Measurements from ENCODE around the gene HLTF. TPM values are rescaled to one million over a fixed set of nuclear protein-coding genes. Genes with fewer than 3 reads are reported as not detected.
"Not testable (repeated sequence)": the region's sequence is repeated elsewhere in the genome, so short reads cannot be mapped to it uniquely, and the experiment has no call there.

HLTF gene
- total and polyA plus RNA-seq, 2 experiments from 2014 or later = 89.5 to 146 TPM

DNA sequence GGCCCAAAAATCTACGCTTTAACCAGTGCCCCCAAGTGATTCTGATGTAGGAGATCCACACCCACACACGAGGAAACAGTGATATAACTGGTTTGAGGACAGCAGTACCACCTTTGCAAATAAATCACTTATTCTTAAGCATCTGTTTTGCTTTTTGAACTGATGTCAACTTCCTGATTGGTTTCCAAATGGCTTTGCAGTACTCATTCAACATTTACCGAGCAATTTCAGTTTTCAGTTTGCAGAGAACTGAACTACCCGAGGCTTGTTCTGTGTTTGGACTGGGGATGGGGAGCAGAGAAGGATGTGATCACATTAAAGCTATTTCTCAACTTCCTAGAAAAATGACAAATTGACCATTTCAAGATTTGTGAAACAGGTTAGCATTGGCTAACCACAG is 96.1 kb downstream of the HLTF start:
- Histone ChIP-seq H3K27ac (ENCODE audit: low read depth) (no peak overlapping the region), H3K27me3 (ENCODE audit: insufficient read depth) (peaks cover 6% of the 10 kb centered on the region; the same call in 1 of the 2 replicates), H4K20me1 (replicated peaks; ENCODE audit: insufficient read depth) (no peaks in the 10 kb centered on the region), H3K4me1 (ENCODE audit: insufficient read depth) (peaks cover 24% of the 10 kb centered on the region; the same call in 1 of the 2 replicates), H2AFZ (no peak overlapping the region), H3K9me2 (ENCODE audit: insufficient read depth) (no peaks in the 10 kb centered on the region), H3K79me2 (replicated peaks; ENCODE audit: insufficient read depth) (peaks cover 8% of the 10 kb centered on the region; the same call in 1 of the 2 replicates), H3F3A (replicated peaks; ENCODE audit: low read depth) (no peaks in the 10 kb centered on the region), H3K36me3 (ENCODE audit: insufficient read depth) (no peaks in the 10 kb centered on the region), H3K4me3 (peak overlapping the region; percentile 81; the same call in 1 of the 2 replicates), H3K4me2 (no peak overlapping the region)
- ATAC-seq (no peak), DNase-seq (ENCODE audit: low spot score) (no peak)
- Mint-ChIP-seq H3K4me3 (peak overlapping the region; percentile 74), H3K27me3 (ENCODE audit: insufficient read depth, low read depth, poor library complexity) (peaks cover 14% of the 10 kb centered on the region), H3K9me3 (peaks cover 3% of the 10 kb centered on the region; the same call in 2 of the 3 replicates), H3K36me3 (ENCODE audit: low read depth) (peaks cover 11% of the 10 kb centered on the region; the same call in 1 of the 3 replicates), H3K27ac (no peak overlapping the region), H3K4me1 (peaks cover 32% of the 10 kb centered on the region)
- TF ChIP-seq POLR2AphosphoS5 (IDR thresholded peaks at IDR 0.05; ENCODE audit: low read depth) = no peak
- TF ChIP-seq ETS1 (IDR thresholded peaks at IDR 0.05) = no peak
- TF ChIP-seq, protein P1, sequence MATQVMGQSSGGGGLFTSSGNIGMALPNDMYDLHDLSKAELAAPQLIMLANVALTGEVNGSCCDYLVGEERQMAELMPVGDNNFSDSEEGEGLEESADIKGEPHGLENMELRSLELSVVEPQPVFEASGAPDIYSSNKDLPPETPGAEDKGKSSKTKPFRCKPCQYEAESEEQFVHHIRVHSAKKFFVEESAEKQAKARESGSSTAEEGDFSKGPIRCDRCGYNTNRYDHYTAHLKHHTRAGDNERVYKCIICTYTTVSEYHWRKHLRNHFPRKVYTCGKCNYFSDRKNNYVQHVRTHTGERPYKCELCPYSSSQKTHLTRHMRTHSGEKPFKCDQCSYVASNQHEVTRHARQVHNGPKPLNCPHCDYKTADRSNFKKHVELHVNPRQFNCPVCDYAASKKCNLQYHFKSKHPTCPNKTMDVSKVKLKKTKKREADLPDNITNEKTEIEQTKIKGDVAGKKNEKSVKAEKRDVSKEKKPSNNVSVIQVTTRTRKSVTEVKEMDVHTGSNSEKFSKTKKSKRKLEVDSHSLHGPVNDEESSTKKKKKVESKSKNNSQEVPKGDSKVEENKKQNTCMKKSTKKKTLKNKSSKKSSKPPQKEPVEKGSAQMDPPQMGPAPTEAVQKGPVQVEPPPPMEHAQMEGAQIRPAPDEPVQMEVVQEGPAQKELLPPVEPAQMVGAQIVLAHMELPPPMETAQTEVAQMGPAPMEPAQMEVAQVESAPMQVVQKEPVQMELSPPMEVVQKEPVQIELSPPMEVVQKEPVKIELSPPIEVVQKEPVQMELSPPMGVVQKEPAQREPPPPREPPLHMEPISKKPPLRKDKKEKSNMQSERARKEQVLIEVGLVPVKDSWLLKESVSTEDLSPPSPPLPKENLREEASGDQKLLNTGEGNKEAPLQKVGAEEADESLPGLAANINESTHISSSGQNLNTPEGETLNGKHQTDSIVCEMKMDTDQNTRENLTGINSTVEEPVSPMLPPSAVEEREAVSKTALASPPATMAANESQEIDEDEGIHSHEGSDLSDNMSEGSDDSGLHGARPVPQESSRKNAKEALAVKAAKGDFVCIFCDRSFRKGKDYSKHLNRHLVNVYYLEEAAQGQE (IDR thresholded peaks at IDR 0.05; ENCODE audit: unreplicated experiment) = no peak
- no peak for TF ChIP-seq EZH2 (IDR thresholded peaks at IDR 0.05; ENCODE audit: low read depth, unreplicated experiment)
- TF ChIP-seq STAT1 (IDR thresholded peaks at IDR 0.05; ENCODE audit: unreplicated experiment) = no peak

- not testable (repeated sequence) for H2AFZ ChIP-seq; H3K27me3 Mint-ChIP-seq (ENCODE audit: insufficient read depth, low read depth, poor library complexity); H3K4me3 Mint-ChIP-seq; H3K36me3 Mint-ChIP-seq (ENCODE audit: low read depth); H3K27ac ChIP-seq (ENCODE audit: low read depth); H3K27ac Mint-ChIP-seq; DNase-seq (ENCODE audit: low spot score); H3K4me2 ChIP-seq; H4K20me1 ChIP-seq (replicated peaks; ENCODE audit: insufficient read depth); H3K79me2 ChIP-seq (replicated peaks; ENCODE audit: insufficient read depth); H3K36me3 ChIP-seq (ENCODE audit: insufficient read depth); H3K27me3 ChIP-seq (ENCODE audit: insufficient read depth); H3K4me3 ChIP-seq; ATAC-seq; H3F3A ChIP-seq (replicated peaks; ENCODE audit: low read depth); H3K9me2 ChIP-seq (ENCODE audit: insufficient read depth); H3K9me3 Mint-ChIP-seq
- peaks cover 16% of the 10 kb centered on the region; the same call in 1 of the 2 replicates for H3K4me1 ChIP-seq (ENCODE audit: insufficient read depth)
- H3K4me1 Mint-ChIP-seq = peaks cover 24% of the 10 kb centered on the region
Observed at GRCh38 chr3:148987551-148987950, 98.8 kb downstream of the HLTF start.

DNA sequence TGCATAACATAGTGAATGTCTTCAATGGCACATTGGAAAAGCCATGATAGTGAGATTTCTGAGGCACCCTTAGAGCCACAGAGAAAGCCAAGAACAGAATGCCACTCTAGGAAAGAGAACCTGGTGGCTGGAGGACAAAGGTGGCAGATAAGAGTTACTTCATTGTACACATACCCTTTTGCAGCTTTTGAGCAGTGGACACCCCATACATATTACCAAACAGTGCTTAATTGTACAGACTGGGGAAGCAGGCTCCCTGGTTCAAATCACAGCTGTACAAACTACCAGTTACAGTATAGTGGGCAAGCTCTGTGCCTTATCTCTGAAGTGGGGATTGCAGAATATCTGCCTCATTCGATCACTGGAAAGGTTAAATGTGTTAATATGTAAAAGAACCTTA is 105.1 kb downstream of the HLTF start:
- no peak overlapping the region for H2AFZ ChIP-seq
- H3K27ac ChIP-seq (ENCODE audit: low read depth) = no peak overlapping the region
- peaks cover 3% of the 10 kb centered on the region; the same call in 2 of the 3 replicates for H3K4me1 Mint-ChIP-seq
- no peaks in the 10 kb centered on the region for H3K79me2 ChIP-seq (replicated peaks; ENCODE audit: insufficient read depth)
- H3K4me1 ChIP-seq (ENCODE audit: insufficient read depth) = no peaks in the 10 kb centered on the region
- peaks cover 2% of the 10 kb centered on the region for H3K27me3 Mint-ChIP-seq (ENCODE audit: insufficient read depth, low read depth, poor library complexity)
- no peak overlapping the region for H3K27ac Mint-ChIP-seq
- no peak overlapping the region for H3K4me3 Mint-ChIP-seq
- H3K9me3 Mint-ChIP-seq = peaks cover 3% of the 10 kb centered on the region; the same call in 2 of the 3 replicates
- H3K36me3 ChIP-seq (ENCODE audit: insufficient read depth) = no peaks in the 10 kb centered on the region
- no peaks in the 10 kb centered on the region for H3K9me2 ChIP-seq (ENCODE audit: insufficient read depth)
- H3F3A ChIP-seq (replicated peaks; ENCODE audit: low read depth) = no peaks in the 10 kb centered on the region
- DNase-seq (ENCODE audit: low spot score) (no peak), ATAC-seq (no peak)
- H3K4me2 ChIP-seq = no peak overlapping the region
- no peak overlapping the region for H3K4me3 ChIP-seq
- no peaks in the 10 kb centered on the region for H4K20me1 ChIP-seq (replicated peaks; ENCODE audit: insufficient read depth)
- H3K36me3 Mint-ChIP-seq (ENCODE audit: low read depth) = no peaks in the 10 kb centered on the region
- H3K27me3 ChIP-seq (ENCODE audit: insufficient read depth) = no peaks in the 10 kb centered on the region
- TF ChIP-seq CREB1 (CRISPR knock-in tag; IDR thresholded peaks at IDR 0.05; ENCODE audit: low read depth) (no peak), NANOG (IDR thresholded peaks at IDR 0.05; ENCODE audit: borderline replicate concordance) (no peak), JUNB (IDR thresholded peaks at IDR 0.05; ENCODE audit: unreplicated experiment) (no peak), CTCF (conservative IDR thresholded peaks at IDR 0.05; ENCODE audit: low read depth in 2 of 2) (no peak), POLR2AphosphoS5 (IDR thresholded peaks at IDR 0.05; ENCODE audit: low read depth) (no peak), ETS1 (IDR thresholded peaks at IDR 0.05) (no peak), ZNF331 (CRISPR knock-in tag; IDR thresholded peaks at IDR 0.05; ENCODE audit: low read depth) (no peak)

Data from GM23338 (cell line).